Right lobe of liver (tissue), 6 donors: ENCODE results near the gene TMEM125. TPM values are rescaled to one million over a fixed set of nuclear protein-coding genes. Genes with fewer than 3 reads are reported as not detected.

Experiments used
- ATAC-seq, 4 donors: fragments of 200-7000 bp; cut with Tn5 transposase; one replicate each; pipeline ENCODE4 v1.9.1; 2020; ENCODE audit warnings: mild to moderate bottlenecking in 4 of 4, moderate library complexity in 4 of 4
- DNase-seq, 3 donors: peaks; one replicate each; pipeline ENCODE4 v3.0.0-alpha.2; 2020
- H3K27ac ChIP-seq, 3 donors: fragments of 200-600 bp; one replicate each; pipeline ENCODE4 v1.8.0; 2022
- H3K27me3 ChIP-seq, 2 donors: fragments of 200-600 bp; one replicate each; pipeline ENCODE4 v1.8.0; 2022
- H3K36me3 ChIP-seq, 4 donors: fragments of 200-600 bp; sonication (generic) in 1 of 4; one replicate each; pipeline versions ENCODE4 v1.5.1 to v1.8.0; 2017 to 2022; ENCODE audit warnings: control low read depth in 1 of 4
- H3K4me1 ChIP-seq, 4 donors: fragments of 200-600 bp; sonication (generic) in 1 of 4; one replicate each; pipeline versions ENCODE4 v1.5.1 to v1.8.0; 2017 to 2022; ENCODE audit warnings: control low read depth in 1 of 4
- H3K4me3 ChIP-seq, 3 donors: fragments of 200-600 bp; one replicate each; pipeline ENCODE4 v1.8.0; 2022
- H3K9me3 ChIP-seq, 4 donors: fragments of 200-600 bp; sonication (generic) in 1 of 4; one replicate each; pipeline versions ENCODE4 v1.5.1 to v1.8.0; 2017 to 2022; ENCODE audit warnings: control low read depth in 1 of 4
- CTCF ChIP-seq, 4 donors: fragments of 200-600 bp in 3 of 4; fragments of 450-650 bp in 1 of 4; IDR thresholded peaks; one replicate each; pipeline versions ENCODE4 v1.5.1 to v1.8.0; 2016 to 2022; ENCODE audit warnings: antibody characterized with exemption in 4 of 4, mild to moderate bottlenecking in 2 of 4
- POLR2A ChIP-seq: fragments of 450-650 bp; IDR thresholded peaks from one replicate; pipeline ENCODE4 v1.6.1; 2017; ENCODE audit warnings: antibody characterized with exemption, mild to moderate bottlenecking
- WGBS: methylation state at CpG from one replicate; pipeline ENCODE4 v1.1.6; 2018; ENCODE audit warnings: low coverage, low lambda C conversion rate; ENCODE audit not compliant: insufficient coverage; ENCODE audit errors: missing lambda C conversion rate; 5-methylcytosine and 5-hydroxymethylcytosine counted together
- intact Hi-C, 2 donors: fragments of 100-400 bp; cut with DNase I; formaldehyde crosslinking; loops; one replicate each; pipeline versions ENCODE4 v1.11.2 to v1.14.1; 2022
- total RNA-seq, 6 experiments: library from RNA; depleted of rRNA in 2 of 6; stranded (reverse); fragments of >200 nt in 2 of 6; fragmentation: NEBNext Ultra II Directional in 3 of 6; extraction: Animal tissue kit (Norgen Biotek cat#: 25700) in 3 of 6; gene quantifications; one replicate each; pipeline versions ENCODE4 v1.1.0 to v1.2.4, GENCODE V29; 2016 to 2023
- donor health status: DM: no; HTN: yes; CAD: no.
- donor health status: DM: no; HTN: no; CAD: no.
- donor health status: DM: no; HTN: no; CAD: no.
- donor health status: DM: no; HTN: yes; CAD: no.
- donor health status: DM: no; HTN: yes; CAD: no.

The TMEM125 gene
- total RNA-seq, 6 experiments from 2014 or later, result 0.21 to 0.27 TPM; not detected in 4

DNA sequence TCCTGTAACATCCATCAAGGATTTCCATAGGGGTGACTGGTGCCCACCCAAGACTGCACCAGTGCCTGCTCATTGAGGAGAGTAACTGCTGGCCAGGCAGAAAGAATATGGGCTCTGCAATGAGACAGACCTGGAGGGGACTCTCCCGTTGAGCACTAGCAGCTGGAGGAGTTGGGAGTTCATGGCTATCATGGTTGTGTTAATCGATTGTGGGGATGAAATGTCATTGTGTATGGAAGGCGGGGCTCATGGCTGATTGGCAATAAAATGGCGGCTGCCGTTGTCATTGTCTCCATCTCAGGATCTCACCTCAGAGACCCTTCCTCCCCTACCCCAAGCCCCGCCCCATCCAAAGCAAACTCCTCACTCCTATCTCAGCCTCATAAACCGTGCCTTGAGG is 3.9 kb downstream of the TMEM125 start:
- ATAC-seq (no peak), DNase-seq (peak in 2 of 3 donors; percentile 3 to 13)
- Histone ChIP-seq H3K27ac (no peak overlapping the region), H3K4me1 (peaks cover 0 to 28% (median 9%) of the 10 kb centered on the region in 4 donors), H3K9me3 (no peaks in the 10 kb centered on the region), H3K4me3 (no peak overlapping the region), H3K36me3 (no peaks in the 10 kb centered on the region), H3K27me3 (no peaks in the 10 kb centered on the region)
- WGBS, result 93% methylated on average over 6 of the region's 7 CpGs
- intact Hi-C loops, result no loop called here
- TF ChIP-seq CTCF (IDR thresholded peaks at IDR 0.05) (no peak), POLR2A (no peak)

GRCh38 chr1:43274125-43274803 is 4.5 kb downstream of the TMEM125 start:
- Histone ChIP-seq H3K36me3 (no peaks in the 10 kb centered on the region), H3K9me3 (no peaks in the 10 kb centered on the region), H3K4me3 (no peak overlapping the region), H3K27me3 (no peaks in the 10 kb centered on the region), H3K27ac (no peak overlapping the region), H3K4me1 (peaks cover 0 to 31% (median 9%) of the 10 kb centered on the region in 4 donors)
- intact Hi-C loops, result no loop called here
- no peak for TF ChIP-seq POLR2A
- ATAC-seq (peak in 1 of 4 donors; percentile 7), DNase-seq (peak; percentile 18 to 30 (median 20))
- WGBS, result 49% methylated on average over 8 of the region's 11 CpGs

DNA sequence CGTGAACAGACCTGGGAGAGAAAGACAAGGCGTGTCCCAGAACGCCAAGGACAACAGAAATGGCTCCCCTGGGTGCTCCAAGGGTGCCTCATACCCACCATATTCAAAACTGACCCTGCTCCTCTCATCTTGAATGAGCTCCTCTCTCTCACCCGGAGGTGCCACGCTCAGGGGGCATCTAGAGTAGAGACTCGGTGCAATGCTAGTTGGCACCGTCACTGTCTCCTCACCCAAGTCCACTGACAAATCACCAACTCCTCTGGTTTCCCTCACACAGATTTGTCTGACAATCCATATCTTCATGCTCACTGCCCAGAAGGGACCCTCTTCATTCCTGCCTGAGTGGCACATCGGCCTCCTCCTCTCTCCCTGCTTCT is 5.0 kb downstream of the TMEM125 start:
- intact Hi-C loops, result no loop called here
- TF ChIP-seq POLR2A, result no peak
- TF ChIP-seq CTCF (IDR thresholded peaks at IDR 0.05), result no peak
- H3K27me3 ChIP-seq, result no peaks in the 10 kb centered on the region
- 94% methylated on average over 2 of the region's 8 CpGs for WGBS
- no peak overlapping the region for H3K4me3 ChIP-seq
- H3K4me1 ChIP-seq, result peaks cover 0 to 34% (median 9%) of the 10 kb centered on the region in 4 donors
- no peak overlapping the region for H3K27ac ChIP-seq
- no peaks in the 10 kb centered on the region for H3K36me3 ChIP-seq
- H3K9me3 ChIP-seq, result no peaks in the 10 kb centered on the region
- peak; percentile 6 to 36 (median 33) for DNase-seq
- no peak for ATAC-seq

DNA sequence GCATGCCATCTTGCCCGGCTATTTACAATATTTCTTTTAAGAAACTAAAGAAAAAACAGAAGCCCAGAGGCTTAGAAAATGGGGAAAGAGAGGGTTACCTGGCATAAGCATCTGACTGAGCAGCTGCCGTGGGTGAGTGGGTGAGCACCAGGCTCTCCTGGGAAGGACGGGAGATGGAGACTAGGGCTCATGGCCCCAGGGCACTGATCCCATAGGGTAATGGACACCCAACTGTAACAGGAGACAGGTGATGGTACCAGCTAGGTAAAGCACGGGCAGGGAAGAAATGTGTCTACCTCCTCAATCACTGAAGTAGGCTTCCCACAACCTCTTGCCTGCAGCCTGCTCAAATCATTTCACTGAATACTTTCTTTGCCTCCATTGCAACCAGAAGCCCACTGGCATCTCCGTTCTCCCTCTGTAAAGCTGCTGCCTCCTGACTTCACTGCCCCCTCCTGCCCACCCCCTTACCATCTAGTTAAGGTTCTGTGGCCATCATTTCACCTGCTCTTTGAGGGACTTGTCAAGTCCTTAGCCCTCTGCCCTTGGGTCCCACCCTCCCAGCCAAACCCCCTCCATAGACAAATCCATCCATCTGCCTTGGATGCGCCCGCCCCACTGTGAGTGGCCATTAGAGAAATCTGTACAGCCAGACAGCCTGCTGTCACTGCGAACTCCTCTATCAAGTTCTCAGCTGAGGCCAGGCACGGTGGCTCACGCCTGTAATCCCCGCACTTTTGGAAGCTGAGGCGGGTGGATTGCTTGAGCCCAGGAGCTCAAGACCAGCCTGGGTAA is 6.2 kb downstream of the TMEM125 start:
- H3K36me3 ChIP-seq, result no peaks in the 10 kb centered on the region
- WGBS, result 93% methylated on average over 6 of the region's 12 CpGs
- DNase-seq, result peak; percentile 6 to 47 (median 41)
- peaks cover 0 to 36% (median 9%) of the 10 kb centered on the region in 4 donors for H3K4me1 ChIP-seq
- ATAC-seq, result peak; percentile 10 to 17 (median 14)
- H3K9me3 ChIP-seq, result no peaks in the 10 kb centered on the region
- H3K4me3 ChIP-seq, result peak overlapping the region in 2 of 3 donors; percentile 29 to 33
- peak overlapping the region in 2 of 3 donors; percentile 77 to 87 for H3K27ac ChIP-seq
- H3K27me3 ChIP-seq, result no peaks in the 10 kb centered on the region
- intact Hi-C loops, result no loop called here
- TF ChIP-seq CTCF (IDR thresholded peaks at IDR 0.05) (no peak), POLR2A (no peak)

DNA sequence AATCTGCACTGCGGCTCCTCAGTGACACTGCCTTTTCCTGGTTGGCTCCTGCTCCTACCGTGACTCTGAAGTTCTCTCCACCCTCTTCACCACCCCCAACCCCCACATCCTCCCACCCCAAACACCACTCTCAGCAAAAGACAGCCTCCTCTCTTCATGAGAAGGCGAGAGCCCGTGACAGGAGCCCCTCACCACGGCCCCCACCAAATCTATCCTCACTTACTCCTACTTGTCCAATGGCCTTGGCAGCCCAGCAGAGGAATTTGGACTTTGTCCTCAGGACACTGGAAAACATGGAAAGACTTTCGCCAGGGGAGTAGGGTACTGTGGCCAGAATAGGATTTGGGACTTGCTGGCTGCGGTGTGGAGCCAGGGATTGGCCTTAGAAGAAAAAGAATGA is 6.9 kb downstream of the TMEM125 start:
- peak; percentile 70 to 75 (median 74) for ATAC-seq

More for the DNA sequence above, 6.9 kb downstream of the TMEM125 start:
- Histone ChIP-seq H3K4me3 (peak overlapping the region in 2 of 3 donors; percentile 29 to 33), H3K36me3 (no peaks in the 10 kb centered on the region), H3K9me3 (no peaks in the 10 kb centered on the region), H3K27ac (peak overlapping the region in 2 of 3 donors; percentile 77 to 87), H3K4me1 (peaks cover 0 to 43% (median 11%) of the 10 kb centered on the region in 4 donors), H3K27me3 (no peaks in the 10 kb centered on the region)
- 9% methylated on average over 7 of the region's 7 CpGs for whole genome bisulfite sequencing
- DNase-seq, result peak; percentile 29 to 74 (median 68)
- TF ChIP-seq CTCF (IDR thresholded peaks at IDR 0.05), result no peak
- intact Hi-C loops, result no loop called here
